Measurements from ENCODE around the gene TMPRSS2. TPM values are rescaled to one million over a fixed set of nuclear protein-coding genes. Genes with fewer than 3 reads are reported as not detected.

TMPRSS2 gene
- total and polyA plus RNA-seq, 9 of the 15 experiments (the other 6 are each of a cell fraction or from before 2014, with no cell fraction given): 0.20 TPM; not detected in 8

- Histone ChIP-seq H3K27ac (ENCODE audit: extremely low read depth, low read depth, low read length) (no peak overlapping the region), H4K20me1 (replicated peaks; ENCODE audit: control insufficient read depth, insufficient read depth, low read length) (peaks cover 4% of the 10 kb centered on the region; the same call in 1 of the 2 replicates), H3K36me3 (ENCODE audit: control insufficient read depth, insufficient read depth, low read length) (no peaks in the 10 kb centered on the region), H3K27me3 (ENCODE audit: control insufficient read depth in 2 of 2, insufficient read depth in 2 of 2, low read length in 2 of 2) (peaks cover 25 to 28% of the 10 kb centered on the region in 2 experiments), H2AFZ (ENCODE audit: low read depth, low read length) (no peak overlapping the region), H3K79me2 (ENCODE audit: control insufficient read depth, insufficient read depth, low read length) (no peaks in the 10 kb centered on the region), H3K9ac (ENCODE audit: insufficient read depth in 1 of 2, low read depth in 2 of 2, low read length in 2 of 2) (no peak overlapping the region), H3K4me3 (no peak overlapping the region), H3K9me1 (ENCODE audit: control insufficient read depth, insufficient read depth, low read length) (peaks cover 6% of the 10 kb centered on the region), H3K9me3 (replicated peaks; ENCODE audit: control insufficient read depth, insufficient read depth, low read depth, low read length) (no peaks in the 10 kb centered on the region), H3K4me2 (ENCODE audit: insufficient read depth, low read length) (no peak overlapping the region), H3K4me1 (replicated peaks in 1 of 2; ENCODE audit: control insufficient read depth in 2 of 2, insufficient read depth in 2 of 2, low read length in 2 of 2) (peaks cover 0 to 3% of the 10 kb centered on the region in 2 experiments; a peak in 1 of 5 replicates)
- FAIRE-seq: no peak
- in situ Hi-C loops (cut with MboI) (no loop called here), intact Hi-C loops (cut with micrococcal nuclease) (no loop called here)
- ChIA-PET POLR2A (no interaction called here), CTCF (ENCODE audit: low intra/inter-chr PET ratio) (no interaction called here)
- no peak for DNase-seq (ENCODE audit: extremely low read depth in 1 of 4, low spot score in 3 of 4)
- TF ChIP-seq CAMTA2 (CRISPR knock-in tag; conservative IDR thresholded peaks at IDR 0.05): no peak
- no peak for TF ChIP-seq PCBP2 (IDR thresholded peaks at IDR 0.05; ENCODE audit: low read depth, low read length, poor library complexity, severe bottlenecking)
- TF ChIP-seq SRSF7 (optimal IDR thresholded peaks at IDR 0.05; ENCODE audit: low read depth, low read length): no peak
- no peak for TF ChIP-seq KHSRP (IDR thresholded peaks at IDR 0.05)
- no peak for TF ChIP-seq CREBBP (IDR thresholded peaks at IDR 0.05; ENCODE audit: low read depth, low read length)
- TF ChIP-seq ZNF121 (CRISPR knock-in tag; conservative IDR thresholded peaks at IDR 0.05): no peak
- no peak for TF ChIP-seq ZNF589 (CRISPR knock-in tag; IDR thresholded peaks at IDR 0.05; ENCODE audit: low read depth)
- no peak for TF ChIP-seq TEAD2 (tag; IDR thresholded peaks at IDR 0.05)
- no peak for TF ChIP-seq E2F6 (IDR thresholded peaks at IDR 0.05; ENCODE audit: borderline replicate concordance in 1 of 2, extremely low read depth in 1 of 2, insufficient read depth in 1 of 2, insufficient read length in 1 of 2, low read depth in 1 of 2, low read length in 1 of 2, poor library complexity in 1 of 2, severe bottlenecking in 1 of 2)
- TF ChIP-seq TCFL5 (CRISPR knock-in tag; conservative IDR thresholded peaks at IDR 0.05): no peak
- TF ChIP-seq ZZZ3 (IDR thresholded peaks at IDR 0.05): no peak
- TF ChIP-seq ZNF134 (CRISPR knock-in tag; conservative IDR thresholded peaks at IDR 0.05): no peak
- no peak for TF ChIP-seq NCOA2 (IDR thresholded peaks at IDR 0.05; ENCODE audit: partially characterized antibody in 2 of 2)
- TF ChIP-seq ZNF707 (CRISPR knock-in tag; conservative IDR thresholded peaks at IDR 0.05): no peak
- TF ChIP-seq MYC (IDR thresholded peaks at IDR 0.05; ENCODE audit: low read depth, low read length): no peak
- no peak for TF ChIP-seq MYC (CRISPR knock-in tag; IDR thresholded peaks at IDR 0.05; ENCODE audit: borderline replicate concordance, low read depth)
- 3% methylated on average over 7 of the region's 7 CpGs for WGBS (ENCODE audit: insufficient coverage, low coverage, missing lambda C conversion rate)
- ATAC-seq: no peak
- BruUV-seq (replicated peaks): no TSS peak
Measured at GRCh38 chr21:41506005-41506594, 1.9 kb downstream of the TMPRSS2 start.
